Measurements from ENCODE around the gene HECA.

- no peak for TF ChIP-seq CTCF (IDR thresholded peaks at IDR 0.05)
- TF ChIP-seq POLR2A (IDR thresholded peaks at IDR 0.05) = no peak
Observed at GRCh38 chr6:139172567-139172966, 37.7 kb downstream of the HECA start.
